ENCODE results near the gene PDE9A.

DNA sequence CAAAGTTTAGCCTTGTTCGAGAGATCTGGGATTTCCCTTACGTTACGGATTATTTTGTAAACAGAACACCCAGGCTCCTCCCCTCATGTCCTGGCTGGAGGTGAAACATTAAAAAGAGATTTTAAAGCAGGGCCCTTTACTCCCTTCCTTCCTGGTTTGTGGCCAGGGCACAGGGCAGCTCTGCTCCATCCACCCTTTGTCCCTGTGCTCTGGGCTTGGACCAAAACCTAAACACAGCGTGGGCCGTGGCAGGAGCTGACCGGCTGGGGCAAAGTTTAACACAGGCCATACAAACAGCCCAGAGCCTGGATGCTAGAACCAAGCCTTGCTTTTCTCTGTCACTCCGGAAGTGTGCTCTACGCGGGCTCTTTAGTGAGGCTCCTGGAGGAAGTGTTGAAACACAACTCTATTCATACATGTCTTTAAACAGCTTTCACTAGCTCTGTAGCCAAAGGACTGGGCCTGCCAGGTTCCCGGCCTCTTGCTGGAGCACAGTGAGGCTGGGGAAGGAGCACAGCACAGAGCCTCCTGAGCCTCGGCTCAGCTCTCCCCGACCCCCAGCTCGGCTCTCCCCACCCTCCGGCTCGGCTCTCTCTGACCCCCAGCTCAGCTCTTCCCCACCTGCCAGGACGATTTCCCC lies 84.7 kb downstream of the PDE9A start:
- TF ChIP-seq EP300 (IDR thresholded peaks at IDR 0.05; ENCODE audit: borderline replicate concordance), result no peak
- TF ChIP-seq, protein P1, sequence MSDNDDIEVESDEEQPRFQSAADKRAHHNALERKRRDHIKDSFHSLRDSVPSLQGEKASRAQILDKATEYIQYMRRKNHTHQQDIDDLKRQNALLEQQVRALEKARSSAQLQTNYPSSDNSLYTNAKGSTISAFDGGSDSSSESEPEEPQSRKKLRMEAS (IDR thresholded peaks at IDR 0.05), result no peak
- no peak for TF ChIP-seq EGR1 (IDR thresholded peaks at IDR 0.05)
- no peak for TF ChIP-seq CEBPB (IDR thresholded peaks at IDR 0.05)
- TF ChIP-seq, protein P2, sequence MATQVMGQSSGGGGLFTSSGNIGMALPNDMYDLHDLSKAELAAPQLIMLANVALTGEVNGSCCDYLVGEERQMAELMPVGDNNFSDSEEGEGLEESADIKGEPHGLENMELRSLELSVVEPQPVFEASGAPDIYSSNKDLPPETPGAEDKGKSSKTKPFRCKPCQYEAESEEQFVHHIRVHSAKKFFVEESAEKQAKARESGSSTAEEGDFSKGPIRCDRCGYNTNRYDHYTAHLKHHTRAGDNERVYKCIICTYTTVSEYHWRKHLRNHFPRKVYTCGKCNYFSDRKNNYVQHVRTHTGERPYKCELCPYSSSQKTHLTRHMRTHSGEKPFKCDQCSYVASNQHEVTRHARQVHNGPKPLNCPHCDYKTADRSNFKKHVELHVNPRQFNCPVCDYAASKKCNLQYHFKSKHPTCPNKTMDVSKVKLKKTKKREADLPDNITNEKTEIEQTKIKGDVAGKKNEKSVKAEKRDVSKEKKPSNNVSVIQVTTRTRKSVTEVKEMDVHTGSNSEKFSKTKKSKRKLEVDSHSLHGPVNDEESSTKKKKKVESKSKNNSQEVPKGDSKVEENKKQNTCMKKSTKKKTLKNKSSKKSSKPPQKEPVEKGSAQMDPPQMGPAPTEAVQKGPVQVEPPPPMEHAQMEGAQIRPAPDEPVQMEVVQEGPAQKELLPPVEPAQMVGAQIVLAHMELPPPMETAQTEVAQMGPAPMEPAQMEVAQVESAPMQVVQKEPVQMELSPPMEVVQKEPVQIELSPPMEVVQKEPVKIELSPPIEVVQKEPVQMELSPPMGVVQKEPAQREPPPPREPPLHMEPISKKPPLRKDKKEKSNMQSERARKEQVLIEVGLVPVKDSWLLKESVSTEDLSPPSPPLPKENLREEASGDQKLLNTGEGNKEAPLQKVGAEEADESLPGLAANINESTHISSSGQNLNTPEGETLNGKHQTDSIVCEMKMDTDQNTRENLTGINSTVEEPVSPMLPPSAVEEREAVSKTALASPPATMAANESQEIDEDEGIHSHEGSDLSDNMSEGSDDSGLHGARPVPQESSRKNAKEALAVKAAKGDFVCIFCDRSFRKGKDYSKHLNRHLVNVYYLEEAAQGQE (IDR thresholded peaks at IDR 0.05; ENCODE audit: low read depth), result no peak
- no peak for TF ChIP-seq FOXM1 (IDR thresholded peaks at IDR 0.05; ENCODE audit: borderline replicate concordance, low read depth)
- TF ChIP-seq TAF1 (IDR thresholded peaks at IDR 0.05; ENCODE audit: low read depth), result no peak
- TF ChIP-seq RAD21 (IDR thresholded peaks at IDR 0.05; ENCODE audit: low read depth), result no peak

All from Ishikawa (cell line).